Left ventricle myocardium inferior (tissue), 1 donor: ENCODE results near the gene SMCO1. TPM values are rescaled to one million over a fixed set of nuclear protein-coding genes. Genes with fewer than 3 reads are reported as not detected.
A peak's percentile ranks its signal among the peaks of the same experiment; 100 is the strongest.

Experiments used
- DNase-seq: peaks from one replicate; pipeline ENCODE4 v3.0.0-alpha.2; 2020
- H3K27ac ChIP-seq: fragments of 200-600 bp; replicated peaks from 2 replicates; pipeline ENCODE4 v1.8.0; 2021
- H3K27me3 ChIP-seq: fragments of 200-600 bp; 2 replicates; pipeline ENCODE4 v1.8.0; 2021; ENCODE audit warnings: low read depth
- H3K36me3 ChIP-seq: fragments of 200-600 bp; 2 replicates; pipeline ENCODE4 v1.8.0; 2021
- H3K4me1 ChIP-seq: fragments of 200-600 bp; 2 replicates; pipeline ENCODE4 v1.8.0; 2021
- H3K4me3 ChIP-seq: fragments of 200-600 bp; 2 replicates; pipeline ENCODE4 v1.8.0; 2021; ENCODE audit warnings: mild to moderate bottlenecking, moderate library complexity
- H3K9me3 ChIP-seq: fragments of 200-600 bp; replicated peaks from 2 replicates; pipeline ENCODE4 v1.8.0; 2021
- CTCF ChIP-seq: fragments of 200-600 bp; IDR thresholded peaks from 2 replicates; pipeline ENCODE4 v1.8.0; 2021; ENCODE audit warnings: antibody characterized with exemption, mild to moderate bottlenecking, borderline replicate concordance
- intact Hi-C: fragments of 100-400 bp; cut with micrococcal nuclease; formaldehyde crosslinking; loops from one replicate; pipeline ENCODE4 v1.11.0; 2022
- total RNA-seq: library from RNA; stranded (reverse); fragmentation: NEBNext Ultra II Directional; extraction: Animal tissue kit (Norgen Biotek cat#: 25700); gene quantifications from one replicate; pipeline ENCODE4 v1.2.1, GENCODE V29; 2021
- donor health status: DM: no; HTN: yes; CAD: no; lungs with severe emphysema.

Gene SMCO1
- total RNA-seq, 1 donor from 2014 or later, result 73.0 TPM

DNA sequence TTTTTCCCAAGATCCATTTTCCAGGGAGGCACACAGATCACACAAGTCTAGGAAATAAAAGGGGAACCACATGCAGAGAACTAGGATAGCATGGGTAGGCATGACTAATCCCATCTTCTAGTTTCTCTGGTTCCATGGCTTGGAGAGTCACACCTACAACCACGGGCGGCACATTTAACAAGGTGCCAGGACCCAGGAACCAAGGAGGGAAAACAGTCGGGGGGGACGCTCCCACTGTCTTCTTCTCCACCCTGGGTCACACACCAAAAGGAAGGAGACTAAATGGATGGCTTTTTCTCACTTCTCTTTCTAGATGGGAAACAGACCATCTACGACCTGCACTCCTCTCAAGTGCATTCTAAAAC, 4.6 kb upstream of the SMCO1 start:
- intact Hi-C loops, result loop anchor here (10.0 kb wide), 1 partner anchor 265 kb away; no protein-coding TSS in a partner anchor
- H3K9me3 ChIP-seq, result peaks cover 42% of the 10 kb centered on the region
- no peak for TF ChIP-seq CTCF

GRCh38 chr3:196518966-196519717, 4.0 kb upstream of the SMCO1 start:
- peak; percentile 73 for TF ChIP-seq CTCF
- Histone ChIP-seq H3K27ac (peak overlapping the region; percentile 39), H3K4me1 (peaks cover 11% of the 10 kb centered on the region), H3K9me3 (peaks cover 42% of the 10 kb centered on the region), H3K27me3 (no peaks in the 10 kb centered on the region), H3K36me3 (no peaks in the 10 kb centered on the region), H3K4me3 (no peak overlapping the region)
- DNase-seq, result peak; percentile 49
- intact Hi-C loops, result loop anchor here (10.0 kb wide), 1 partner anchor 264 kb away; no protein-coding TSS in a partner anchor

More for the DNA sequence above, 4.6 kb upstream of the SMCO1 start:
- no peaks in the 10 kb centered on the region for H3K27me3 ChIP-seq
- peaks cover 11% of the 10 kb centered on the region for H3K4me1 ChIP-seq
- DNase-seq, result no peak
- H3K27ac ChIP-seq, result no peak overlapping the region
- no peak overlapping the region for H3K4me3 ChIP-seq
- no peaks in the 10 kb centered on the region for H3K36me3 ChIP-seq

DNA sequence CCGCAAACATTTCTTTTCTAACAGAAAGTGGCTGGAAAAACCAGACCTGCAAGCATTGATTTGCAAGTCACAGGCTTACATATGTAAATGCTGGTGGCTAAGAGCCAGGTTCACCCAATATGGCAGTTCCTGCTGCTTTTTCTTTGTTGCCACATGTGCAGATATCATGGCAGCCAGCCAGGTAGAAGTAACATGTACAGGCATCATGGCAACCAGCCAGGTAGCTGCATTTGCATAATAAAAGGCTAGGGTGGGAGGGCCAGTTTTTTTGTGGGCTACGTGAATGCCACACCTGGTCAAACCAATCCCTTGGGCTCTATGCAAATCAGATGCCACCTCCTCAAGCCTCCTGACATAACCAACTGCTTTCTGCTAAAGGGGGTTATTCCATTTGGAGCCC, 2.8 kb upstream of the SMCO1 start:
- H3K27ac ChIP-seq, result no peak overlapping the region
- H3K4me1 ChIP-seq, result peaks cover 11% of the 10 kb centered on the region
- no peak for DNase-seq
- no peak for TF ChIP-seq CTCF
- no peaks in the 10 kb centered on the region for H3K36me3 ChIP-seq
- intact Hi-C loops, result loop anchor here (10.0 kb wide), 1 partner anchor 263 kb away; no protein-coding TSS in a partner anchor
- no peaks in the 10 kb centered on the region for H3K27me3 ChIP-seq
- peaks cover 42% of the 10 kb centered on the region for H3K9me3 ChIP-seq
- no peak overlapping the region for H3K4me3 ChIP-seq

GRCh38 chr3:196517162-196517800, 2.1 kb upstream of the SMCO1 start:
- H3K27me3 ChIP-seq, result no peaks in the 10 kb centered on the region
- intact Hi-C loops, result loop anchor here (10.0 kb wide), 1 partner anchor 262 kb away; no protein-coding TSS in a partner anchor
- H3K9me3 ChIP-seq, result peaks cover 42% of the 10 kb centered on the region
- no peak overlapping the region for H3K27ac ChIP-seq
- H3K4me3 ChIP-seq, result no peak overlapping the region
- H3K36me3 ChIP-seq, result no peaks in the 10 kb centered on the region
- no peak for TF ChIP-seq CTCF
- peaks cover 11% of the 10 kb centered on the region for H3K4me1 ChIP-seq
- DNase-seq, result no peak

DNA sequence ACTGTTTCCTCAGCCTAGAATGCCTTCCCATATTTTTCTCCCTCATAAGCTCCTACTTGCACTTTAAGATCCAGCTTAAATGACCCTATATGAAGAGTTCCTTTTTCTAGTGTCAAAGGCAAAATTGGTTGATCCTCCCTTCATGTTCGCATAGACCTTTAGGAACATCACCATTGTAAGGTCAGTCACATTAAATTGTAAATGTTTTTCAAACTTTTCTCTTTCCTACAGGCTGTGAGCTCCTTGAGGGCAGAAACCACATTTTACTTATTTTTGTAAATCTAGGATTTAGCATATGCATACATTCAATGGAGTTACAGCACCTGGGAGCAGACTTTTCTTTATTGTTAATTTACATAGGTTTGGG, 813 bp downstream of the SMCO1 start:
- Histone ChIP-seq H3K4me1 (peaks cover 11% of the 10 kb centered on the region), H3K27me3 (no peaks in the 10 kb centered on the region), H3K9me3 (peaks cover 17% of the 10 kb centered on the region), H3K27ac (peak overlapping the region; percentile 89), H3K4me3 (peak overlapping the region; percentile 61), H3K36me3 (no peaks in the 10 kb centered on the region)
- intact Hi-C loops, result loop anchor here (10.0 kb wide), 1 partner anchor 260 kb away; no protein-coding TSS in a partner anchor
- TF ChIP-seq CTCF, result no peak
- DNase-seq, result no peak
